ENCODE results near the gene TKT. TPM values are rescaled to one million over a fixed set of nuclear protein-coding genes. Genes with fewer than 3 reads are reported as not detected.
A peak's percentile ranks its signal among the peaks of the same experiment; 100 is the strongest.

The TKT gene
- total and polyA plus RNA-seq, 2 of the 13 experiments (the other 11 are each of a cell fraction or from before 2014, with no cell fraction given): 150 to 238 TPM

DNA sequence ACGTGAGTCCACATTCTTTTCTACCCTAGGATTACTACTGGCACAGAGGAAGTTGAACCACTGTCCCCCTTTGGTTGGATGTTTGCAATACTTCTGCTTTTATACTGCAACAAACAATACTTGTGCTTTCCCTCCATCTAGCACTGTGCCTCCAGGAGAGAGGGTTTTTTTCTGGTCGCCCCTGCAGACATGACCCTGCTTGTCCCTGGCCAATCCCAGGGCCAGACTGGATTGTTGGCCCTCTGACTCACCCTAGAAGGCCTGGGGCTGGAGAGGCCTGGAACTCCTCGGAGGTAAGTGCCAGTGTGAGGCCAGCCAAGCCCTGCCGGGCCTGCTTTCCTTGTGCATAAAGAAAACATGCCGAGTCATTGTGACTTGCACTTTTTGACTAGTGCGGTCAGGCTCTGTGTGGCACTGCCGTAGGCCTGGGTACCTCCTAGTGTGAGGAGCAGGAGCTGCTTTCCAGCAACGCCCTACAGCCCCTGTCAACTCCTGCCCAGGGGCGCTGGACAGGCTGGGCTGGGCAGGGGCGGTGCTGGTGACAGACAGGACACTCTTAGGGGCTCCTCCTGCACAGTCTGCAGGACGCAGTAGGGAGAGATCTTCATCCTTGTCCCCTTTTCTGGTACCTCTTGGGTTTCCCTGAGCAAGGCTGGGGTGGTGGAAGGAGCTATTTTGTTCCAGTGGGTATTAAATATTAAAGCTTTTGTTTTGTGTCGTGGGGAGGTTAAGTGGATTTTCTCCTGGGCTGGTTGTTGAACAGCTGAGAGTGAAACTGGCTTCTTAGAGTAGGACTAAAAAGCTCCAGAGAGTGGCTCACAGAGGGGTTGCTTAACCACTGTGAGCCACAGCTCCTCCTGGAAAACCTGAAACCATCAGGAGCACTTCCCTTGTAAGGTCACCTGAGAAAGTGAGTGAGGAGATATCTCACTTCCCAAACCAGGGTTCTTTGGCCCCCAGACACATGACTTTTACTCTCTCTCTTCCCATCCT, 14.4 kb upstream of the TKT start (continued):
- no peak for TF ChIP-seq ZBTB7A (CRISPR knock-in tag; IDR thresholded peaks at IDR 0.05)
- TF ChIP-seq ZNF207 (IDR thresholded peaks at IDR 0.05; ENCODE audit: borderline replicate concordance): no peak
- TF ChIP-seq, protein P1, sequence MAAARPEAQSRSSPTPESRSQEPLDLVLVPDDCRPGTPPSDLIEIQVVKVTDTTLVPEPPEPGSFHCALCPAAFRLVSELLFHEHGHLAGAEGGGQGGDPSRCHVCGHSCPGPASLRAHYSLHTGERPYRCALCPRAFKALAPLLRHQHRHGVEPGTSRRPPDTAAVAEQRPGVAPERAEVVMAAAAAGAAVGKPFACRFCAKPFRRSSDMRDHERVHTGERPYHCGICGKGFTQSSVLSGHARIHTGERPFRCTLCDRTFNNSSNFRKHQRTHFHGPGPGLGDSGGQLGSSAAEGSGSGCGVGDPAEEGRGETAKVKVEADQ (CRISPR knock-in tag; IDR thresholded peaks at IDR 0.05; ENCODE audit: borderline replicate concordance): peak; percentile 56; the same call in 1 of the 2 replicates
- no peak for TF ChIP-seq TFDP2 (CRISPR knock-in tag; IDR thresholded peaks at IDR 0.05)
- no peak for TF ChIP-seq ATF5 (CRISPR knock-in tag; IDR thresholded peaks at IDR 0.05; ENCODE audit: low read depth)
- TF ChIP-seq ZNF260 (CRISPR knock-in tag; IDR thresholded peaks at IDR 0.05; ENCODE audit: borderline replicate concordance, low read depth): no peak
- TF ChIP-seq TEAD3 (CRISPR knock-in tag; optimal IDR thresholded peaks at IDR 0.05; ENCODE audit: borderline replicate concordance): peak; percentile 46
- 0 out of 2 replicates have a peak, but pooled peaks have one; percentile 8 for TF ChIP-seq MEIS2 (CRISPR knock-in tag; IDR thresholded peaks at IDR 0.05)
- TF ChIP-seq ZNF660 (CRISPR knock-in tag; IDR thresholded peaks at IDR 0.05; ENCODE audit: borderline replicate concordance, low read depth): no peak
- no peak for TF ChIP-seq SRSF9 (IDR thresholded peaks at IDR 0.05; ENCODE audit: borderline replicate concordance, insufficient read depth, low read depth, low read length, poor library complexity, severe bottlenecking)
- TF ChIP-seq SKI (IDR thresholded peaks at IDR 0.05; ENCODE audit: partially characterized antibody): peak; percentile 16
- 0 out of 2 replicates have a peak, but pooled peaks have one; percentile 59 for TF ChIP-seq ZNF614 (CRISPR knock-in tag; IDR thresholded peaks at IDR 0.05; ENCODE audit: borderline replicate concordance)
- TF ChIP-seq ZNF563 (CRISPR knock-in tag; IDR thresholded peaks at IDR 0.05): no peak
- TF ChIP-seq NFRKB (IDR thresholded peaks at IDR 0.05): no peak
- no peak for TF ChIP-seq EHMT2 (IDR thresholded peaks at IDR 0.05; ENCODE audit: borderline replicate concordance, low read depth, low read length)
- TF ChIP-seq ATF7-NPFF (CRISPR knock-in tag; IDR thresholded peaks at IDR 0.05; ENCODE audit: low read depth): peak; percentile 58; the same call in 1 of the 2 replicates
- TF ChIP-seq, protein P2, sequence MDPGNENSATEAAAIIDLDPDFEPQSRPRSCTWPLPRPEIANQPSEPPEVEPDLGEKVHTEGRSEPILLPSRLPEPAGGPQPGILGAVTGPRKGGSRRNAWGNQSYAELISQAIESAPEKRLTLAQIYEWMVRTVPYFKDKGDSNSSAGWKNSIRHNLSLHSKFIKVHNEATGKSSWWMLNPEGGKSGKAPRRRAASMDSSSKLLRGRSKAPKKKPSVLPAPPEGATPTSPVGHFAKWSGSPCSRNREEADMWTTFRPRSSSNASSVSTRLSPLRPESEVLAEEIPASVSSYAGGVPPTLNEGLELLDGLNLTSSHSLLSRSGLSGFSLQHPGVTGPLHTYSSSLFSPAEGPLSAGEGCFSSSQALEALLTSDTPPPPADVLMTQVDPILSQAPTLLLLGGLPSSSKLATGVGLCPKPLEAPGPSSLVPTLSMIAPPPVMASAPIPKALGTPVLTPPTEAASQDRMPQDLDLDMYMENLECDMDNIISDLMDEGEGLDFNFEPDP (CRISPR knock-in tag; conservative IDR thresholded peaks at IDR 0.05): no peak
- peak; percentile 30 to 67; a peak in 1 of 4 replicates for TF ChIP-seq EP300 (IDR thresholded peaks at IDR 0.05; ENCODE audit: low read depth in 2 of 2, low read length in 2 of 2)
- TF ChIP-seq EP300 (CRISPR knock-in tag; IDR thresholded peaks at IDR 0.05; ENCODE audit: borderline replicate concordance): peak; percentile 87
- TF ChIP-seq NFE2L2 (IDR thresholded peaks at IDR 0.05; ENCODE audit: low read length): peak; percentile 100
- no peak for TF ChIP-seq GLI4 (CRISPR knock-in tag; IDR thresholded peaks at IDR 0.05; ENCODE audit: borderline replicate concordance)
- no peak for TF ChIP-seq ZNF484 (CRISPR knock-in tag; IDR thresholded peaks at IDR 0.05; ENCODE audit: borderline replicate concordance, low read depth)
- TF ChIP-seq ZNF547 (CRISPR knock-in tag; IDR thresholded peaks at IDR 0.05): no peak
